ENCODE data around the gene ZNF337.

- TF ChIP-seq TAF1 (IDR thresholded peaks at IDR 0.05; ENCODE audit: low read depth) (no peak), FOXM1 (IDR thresholded peaks at IDR 0.05; ENCODE audit: borderline replicate concordance, low read depth) (no peak), YY1 (IDR thresholded peaks at IDR 0.05; ENCODE audit: low read depth) (no peak), REST (IDR thresholded peaks at IDR 0.05; ENCODE audit: low read depth) (no peak), CEBPB (IDR thresholded peaks at IDR 0.05) (no peak), RAD21 (IDR thresholded peaks at IDR 0.05; ENCODE audit: low read depth) (no peak), USF1 (IDR thresholded peaks at IDR 0.05) (no peak), EP300 (IDR thresholded peaks at IDR 0.05; ENCODE audit: borderline replicate concordance) (no peak)
Observed at GRCh38 chr20:25730862-25731261, 34.2 kb upstream of the ZNF337 start.
